ENCODE data around the gene SPEF2.

- TF ChIP-seq HDAC2 (IDR thresholded peaks at IDR 0.05) (no peak), MAFK (IDR thresholded peaks at IDR 0.05; ENCODE audit: partially characterized antibody) (no peak), POLR2A (IDR thresholded peaks at IDR 0.05; ENCODE audit: low read length) (no peak), CTCF (IDR thresholded peaks at IDR 0.05) (no peak), CHD2 (IDR thresholded peaks at IDR 0.05; ENCODE audit: low read length, partially characterized antibody) (no peak), MYC (IDR thresholded peaks at IDR 0.05; ENCODE audit: borderline replicate concordance, low read length) (no peak), MAZ (IDR thresholded peaks at IDR 0.05; ENCODE audit: borderline replicate concordance, low read depth, low read length) (no peak), REST (IDR thresholded peaks at IDR 0.05) (no peak)
Observed at GRCh38 chr5:35694481-35694880, 76.8 kb downstream of the SPEF2 start.

Data from A549 (cell line).